NCI-H510A (cell line): ENCODE measurements around the gene COPB2.
"Not testable (repeated sequence)": the region's sequence is repeated elsewhere in the genome, so short reads cannot be mapped to it uniquely, and the experiment has no call there.

Source experiments
- DNase-seq: peaks from one replicate; lab custom pipeline; 2025; lab: John Stamatoyannopoulos, UW

The COPB2 gene

DNA sequence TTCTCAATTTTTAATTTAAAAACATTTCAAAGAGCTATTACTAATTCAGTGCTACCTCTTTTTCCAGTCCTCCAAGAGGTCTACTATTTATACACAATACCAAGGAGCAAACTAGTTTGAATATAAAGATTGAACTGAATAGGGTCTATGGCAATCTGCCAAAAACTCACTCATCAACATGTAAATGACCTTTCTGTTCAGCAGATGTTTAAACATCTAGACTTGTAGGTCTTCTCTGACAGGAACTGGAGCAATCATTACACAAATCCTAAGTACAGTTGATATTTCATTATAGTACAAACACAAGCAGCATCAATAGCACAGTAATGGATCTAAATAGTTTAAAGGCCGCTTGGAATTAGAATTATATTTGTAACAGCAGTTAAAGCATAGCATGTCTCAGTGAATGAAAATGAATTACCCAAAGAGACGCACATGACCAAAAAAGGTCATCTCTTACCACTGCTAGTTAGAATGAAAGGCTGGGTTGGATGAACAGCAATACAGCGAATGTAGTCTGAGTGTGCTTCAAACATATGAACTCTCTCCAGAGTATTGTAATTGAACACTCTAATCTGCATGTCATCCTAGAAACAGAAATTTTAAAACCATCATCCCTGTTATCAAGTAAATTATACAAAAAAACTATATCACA, 10.7 kb downstream of the COPB2 start:
- no peak for DNase-seq

GRCh38 chr3:139377378-139377777, 12.1 kb downstream of the COPB2 start:
- DNase-seq = no peak

- DNase-seq = no peak
Measured at GRCh38 chr3:139374099-139374498, 15.3 kb downstream of the COPB2 start.

GRCh38 chr3:139364549-139364948, 24.9 kb downstream of the COPB2 start:
- no peak for DNase-seq

- no peak for DNase-seq
Measured at GRCh38 chr3:139361276-139361675, 28.2 kb downstream of the COPB2 start.

DNA sequence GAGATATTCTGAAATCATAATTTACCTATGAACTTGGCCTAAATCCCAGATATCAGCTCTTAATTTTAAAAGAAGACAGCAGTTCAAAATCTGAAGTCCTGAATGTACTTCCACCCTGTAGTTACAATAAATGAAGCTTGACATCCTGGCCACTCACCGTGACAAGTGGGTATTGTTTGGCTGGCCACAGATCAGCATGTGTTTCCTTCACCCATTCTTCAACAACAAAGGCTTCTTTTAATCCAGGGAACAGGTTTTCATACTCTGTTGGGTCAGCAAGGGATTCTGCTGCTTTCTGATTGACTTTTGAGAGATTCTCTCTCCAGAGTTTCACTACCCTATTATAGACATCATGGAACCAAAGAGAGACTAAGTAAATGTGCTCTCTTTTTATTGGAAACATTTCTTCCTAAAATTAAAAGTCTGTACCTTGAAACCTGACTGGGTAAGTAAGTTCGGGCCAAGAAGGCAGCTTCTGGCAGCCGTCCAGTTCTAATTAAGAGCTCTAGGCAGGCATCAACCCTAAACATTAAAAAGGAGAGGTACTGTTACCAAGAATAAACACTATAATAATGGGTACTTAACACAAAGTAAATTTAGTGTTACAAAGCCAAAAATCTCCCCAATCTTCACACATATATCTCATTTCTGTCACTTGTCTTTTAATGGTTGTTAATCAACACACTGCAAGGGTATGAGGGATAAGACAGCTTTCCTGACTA, 30.4 kb downstream of the COPB2 start:
- no peak for DNase-seq

DNA sequence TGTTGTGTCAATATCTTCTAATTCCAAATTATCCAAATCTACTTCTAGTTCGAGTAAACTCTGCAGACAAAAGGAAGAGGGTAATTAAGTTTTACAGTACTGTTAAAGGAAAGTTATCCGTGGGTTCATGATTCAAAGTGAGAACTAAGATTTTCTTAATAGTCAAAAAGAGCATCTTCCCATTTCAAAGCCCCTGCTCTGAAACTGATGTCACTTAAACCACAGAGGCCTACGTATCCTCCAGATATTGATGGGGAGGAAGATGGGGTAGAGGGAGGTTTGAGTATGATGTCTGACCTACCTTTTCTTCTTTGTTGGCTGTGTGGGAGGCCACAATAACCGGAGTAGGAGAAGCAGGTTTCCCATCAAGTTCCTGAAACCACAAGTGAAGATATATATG, 31.5 kb downstream of the COPB2 start:
- DNase-seq = no peak

DNA sequence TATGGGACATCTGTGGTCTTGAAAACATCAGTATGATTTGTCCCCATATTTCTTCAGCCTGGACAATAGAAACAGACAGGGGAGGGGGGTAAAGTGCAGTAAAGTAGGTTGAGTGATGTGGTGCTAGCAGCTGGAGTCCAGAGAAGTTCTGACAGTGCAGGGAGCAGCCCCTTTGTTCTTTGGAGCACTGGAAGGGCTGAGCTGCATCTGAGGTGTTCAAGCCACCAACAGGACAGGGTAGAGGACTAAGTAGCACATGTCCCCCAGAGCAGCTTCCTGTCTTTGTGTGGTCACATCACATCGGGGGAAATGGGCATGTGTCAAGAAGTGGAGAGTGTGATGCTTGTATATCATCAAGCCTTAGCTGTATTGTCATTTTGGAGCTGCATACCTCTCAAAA, 33.6 kb downstream of the COPB2 start:
- no peak for DNase-seq

DNA sequence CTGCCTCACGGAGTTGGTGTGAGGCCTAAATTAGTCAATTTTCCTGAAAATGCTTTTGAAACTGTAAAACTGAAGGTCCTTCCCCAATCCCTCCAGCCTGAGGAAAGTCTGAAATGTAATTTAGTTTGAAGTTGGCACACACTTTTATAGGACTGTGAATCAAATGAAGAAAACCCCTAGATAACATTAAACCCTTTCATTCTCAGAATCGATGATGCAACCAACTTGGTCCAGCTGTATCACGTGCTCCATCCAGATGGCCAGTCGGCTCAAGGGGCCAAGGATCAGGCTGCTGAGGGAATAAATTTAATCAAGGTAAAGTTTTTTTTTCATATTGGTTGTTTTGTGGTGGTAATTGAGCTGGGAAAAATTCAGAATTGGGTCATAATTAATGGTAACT, 34.0 kb downstream of the COPB2 start:
- no peak for DNase-seq

DNA sequence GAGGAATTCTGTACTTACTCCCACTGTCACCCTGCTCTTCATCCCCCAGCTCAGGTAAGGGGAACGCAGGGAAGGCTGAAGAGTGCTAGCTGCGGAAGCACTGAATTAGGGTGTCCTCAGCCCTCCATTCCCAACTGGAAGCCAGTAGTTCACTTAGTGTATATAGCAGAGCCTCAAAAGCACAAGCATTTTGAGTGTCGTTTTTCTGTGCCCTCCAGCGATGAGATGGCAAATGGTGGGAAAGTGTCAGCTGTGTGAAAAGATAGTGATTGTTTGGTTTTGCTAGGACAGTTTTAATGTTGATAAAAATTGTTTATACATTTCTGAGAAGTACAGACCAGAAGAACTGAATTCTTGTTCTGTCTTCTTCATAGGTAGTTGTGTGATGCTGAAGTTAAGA, 34.8 kb downstream of the COPB2 start:
- DNase-seq = no peak

DNA sequence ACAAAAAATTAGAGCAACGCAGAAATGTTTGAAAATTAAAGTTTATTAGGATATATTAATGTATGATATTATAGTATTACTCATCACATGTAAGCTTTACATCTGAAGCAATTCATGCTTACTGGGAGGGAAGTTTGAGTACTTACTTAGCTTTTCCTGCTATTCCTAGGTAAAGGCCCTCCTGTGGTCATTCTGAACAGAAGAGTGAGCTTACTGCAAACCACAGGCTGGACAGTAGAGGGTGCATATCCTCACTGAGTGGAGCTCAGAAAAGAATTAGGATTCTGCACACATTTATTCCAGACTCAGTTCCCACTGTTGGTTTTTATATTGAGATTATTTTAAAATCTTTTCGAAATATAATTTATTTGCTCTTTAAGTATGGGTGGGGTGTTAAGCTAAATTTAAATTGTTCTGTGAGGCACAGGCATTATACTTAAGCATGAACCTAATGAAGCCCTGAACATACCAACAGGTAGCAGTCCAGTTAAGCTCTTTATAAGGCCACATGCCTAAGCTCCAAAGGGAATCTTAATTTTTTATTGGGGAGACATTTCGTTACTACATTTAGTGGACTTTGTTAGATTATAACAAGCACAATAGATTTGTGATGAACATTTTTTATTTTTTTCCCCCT, 35.4 kb downstream of the COPB2 start:
- no peak for DNase-seq

GRCh38 chr3:139346771-139347170, 42.7 kb downstream of the COPB2 start:
- no peak for DNase-seq

DNA sequence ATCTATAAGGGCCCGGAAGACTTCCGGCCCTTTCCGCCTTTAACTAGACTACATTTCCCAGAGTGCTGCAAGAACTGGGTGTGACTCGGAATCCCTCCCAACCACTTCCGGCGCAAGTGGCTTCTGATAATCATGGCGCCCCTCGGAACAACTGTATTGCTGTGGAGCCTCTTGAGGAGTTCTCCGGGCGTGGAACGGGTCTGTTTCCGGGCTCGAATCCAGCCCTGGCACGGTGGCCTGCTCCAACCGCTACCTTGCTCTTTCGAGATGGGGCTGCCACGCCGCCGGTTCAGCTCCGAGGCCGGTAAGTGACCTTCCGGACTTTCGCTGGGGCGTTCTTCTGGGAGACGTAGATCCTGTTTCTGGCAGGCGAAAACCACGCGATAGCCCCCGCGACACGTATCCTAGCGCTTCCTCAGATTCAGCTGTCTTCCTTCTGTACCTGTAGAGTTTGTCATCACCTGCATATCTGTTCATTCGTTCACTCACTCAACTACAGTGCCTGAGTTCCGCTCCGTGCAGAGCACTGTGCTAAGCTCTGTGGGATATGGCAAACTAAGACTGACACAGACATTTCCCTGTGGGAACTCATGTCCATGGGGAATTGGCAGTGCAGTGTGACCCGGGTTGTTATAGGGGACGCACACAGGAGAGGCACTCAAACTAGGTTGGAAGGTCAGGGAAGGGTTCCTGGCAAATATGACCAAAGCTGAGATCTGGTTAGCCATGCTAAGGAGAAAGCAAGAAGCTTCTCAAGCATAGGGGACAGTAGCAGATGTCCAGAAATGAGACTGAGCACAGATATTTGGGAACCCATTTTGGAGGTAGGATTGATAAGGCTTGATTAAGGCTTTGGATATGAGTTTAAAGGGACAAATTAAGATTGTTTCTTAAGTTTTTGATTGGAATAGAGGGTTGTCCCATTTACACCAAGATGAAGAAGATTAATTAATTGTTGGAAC, 45.3 kb downstream of the COPB2 start, which contains the start of gene MRPS22:
Gene MRPS22, plus strand, starts transcription at position 126 of the 962 bp plus-strand sequence. Its CDS starts 7 bp downstream, at position 133.
- peak; percentile 64 for DNase-seq

- DNase-seq = no peak
Measured at GRCh38 chr3:139342054-139342453, 47.4 kb downstream of the COPB2 start.

- DNase-seq = no peak
Measured at GRCh38 chr3:139340784-139341183, 48.7 kb downstream of the COPB2 start.

DNA sequence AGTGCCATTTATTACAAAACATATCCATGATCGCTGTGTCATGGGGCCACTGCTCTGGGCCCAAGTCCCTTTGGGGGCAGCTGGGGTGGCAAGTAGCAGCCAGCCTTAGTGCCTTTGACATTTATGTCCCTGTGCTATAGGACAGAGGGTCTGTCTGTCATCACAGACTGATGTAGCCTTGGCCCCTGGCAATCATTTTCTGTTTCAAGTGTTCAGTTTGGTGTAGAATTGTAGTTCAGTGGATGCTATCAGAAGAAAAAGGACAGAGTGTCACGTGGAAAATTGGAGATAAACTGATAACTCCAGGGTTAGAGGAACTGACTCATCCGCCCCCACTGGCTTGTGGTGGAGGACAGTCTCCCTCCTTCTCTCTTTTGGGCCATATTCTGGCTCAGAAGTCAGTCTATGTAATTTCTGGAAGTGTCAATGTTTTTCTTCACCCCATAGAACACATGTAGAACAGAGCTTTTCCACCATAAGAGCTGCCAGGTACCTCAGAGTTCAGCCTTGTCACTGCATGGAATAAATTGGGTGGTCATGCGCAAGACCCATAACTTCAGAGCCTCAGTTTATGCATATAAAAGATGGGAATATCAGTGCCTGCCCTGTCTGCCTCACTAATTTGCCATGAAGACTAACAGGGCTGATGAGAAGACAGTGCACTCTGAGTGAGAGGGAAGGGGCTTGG, 50.1 kb downstream of the COPB2 start:
- no peak for DNase-seq

DNA sequence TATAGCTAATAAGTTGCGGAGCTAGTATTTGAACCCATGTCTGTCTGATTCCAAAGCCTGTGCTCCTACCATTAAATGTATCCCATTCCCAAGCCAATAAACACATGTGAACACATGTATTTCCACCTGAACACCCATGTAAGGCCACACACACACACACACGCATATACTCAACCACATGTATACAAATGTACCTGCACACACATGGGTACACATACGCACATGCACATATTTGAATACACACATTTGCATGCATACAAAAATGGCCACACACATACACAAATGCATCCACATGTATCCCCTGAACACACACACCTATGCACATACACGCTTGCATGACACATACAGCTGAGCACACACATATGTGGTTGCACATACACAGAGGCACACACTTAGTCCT, 51.0 kb downstream of the COPB2 start:
- DNase-seq = no peak

- not testable (repeated sequence) for DNase-seq
Measured at GRCh38 chr3:139334675-139335074, 54.8 kb downstream of the COPB2 start.

- DNase-seq = no peak
Measured at GRCh38 chr3:139332092-139332491, 57.4 kb downstream of the COPB2 start.

DNA sequence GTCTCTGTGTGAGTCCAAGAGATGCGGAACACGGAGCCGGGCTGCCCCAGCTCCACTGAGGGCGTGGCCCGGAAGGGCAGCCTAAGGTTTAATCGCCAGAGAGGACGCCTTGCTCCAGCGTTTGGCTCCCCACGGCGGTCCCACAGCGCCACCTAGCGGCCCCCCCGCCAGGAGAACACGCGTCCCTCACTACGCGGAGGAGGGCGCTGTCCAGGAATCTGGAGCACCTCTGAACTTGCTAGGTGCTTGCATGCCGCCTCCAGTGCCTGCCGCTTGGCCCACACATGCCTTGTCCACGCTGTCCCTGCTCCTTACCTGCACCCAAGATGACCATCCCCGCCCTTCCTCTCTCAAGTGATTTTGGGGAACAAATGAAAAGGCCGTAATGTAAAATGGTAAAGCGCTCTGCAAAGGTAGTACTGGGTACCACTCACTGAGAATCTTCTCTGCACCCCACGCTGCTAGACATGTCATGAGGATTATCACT, 60.0 kb downstream of the COPB2 start:
- peak; percentile 45 for DNase-seq

DNA sequence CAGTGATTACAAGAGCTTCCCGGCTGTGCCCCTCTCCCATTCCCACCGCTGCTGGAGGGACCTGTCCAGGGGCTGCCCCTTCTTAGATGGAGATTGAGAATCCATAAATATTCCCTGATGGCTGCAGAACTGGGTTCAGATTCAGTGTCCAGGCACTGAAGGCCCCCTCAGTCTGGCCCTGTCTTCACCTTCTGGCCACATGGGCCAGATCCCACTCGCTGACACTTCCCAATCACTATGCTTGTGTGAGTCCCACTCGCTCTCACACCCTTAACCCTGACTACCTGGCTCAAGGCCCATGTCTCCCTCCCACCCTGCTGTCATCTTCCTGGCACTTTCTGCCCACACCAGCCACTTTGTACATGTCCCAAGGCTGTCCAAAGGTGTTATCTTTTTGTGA, 61.1 kb downstream of the COPB2 start:
- DNase-seq = no peak
